GM10266 (cell line): ENCODE measurements around the gene ABHD17A.

Experiments used
- DNase-seq: peaks from one replicate; pipeline ENCODE4 v3.0.0; 2012; ENCODE audit errors: extremely low spot score
- CTCF ChIP-seq: IDR thresholded peaks from 2 replicates; pipeline ENCODE4 v1.5.1; 2012; ENCODE audit warnings: mild to moderate bottlenecking, low read depth; ENCODE audit not compliant: control insufficient read depth, insufficient read depth; ENCODE audit errors: missing control alignments

ABHD17A gene

GRCh38 chr19:1847684-1848398 lies 37.5 kb downstream of the ABHD17A start:
- TF ChIP-seq CTCF: no peak
- peak; percentile 54 for DNase-seq

- no peak for TF ChIP-seq CTCF
- no peak for DNase-seq
Observed at GRCh38 chr19:1847348-1847683, 38.0 kb downstream of the ABHD17A start.

GRCh38 chr19:1846517-1847204 lies 38.6 kb downstream of the ABHD17A start:
- no peak for DNase-seq
- no peak for TF ChIP-seq CTCF

- no peak for TF ChIP-seq CTCF
- no peak for DNase-seq
Observed at GRCh38 chr19:1845642-1846041, 39.7 kb downstream of the ABHD17A start.

- DNase-seq: no peak
- TF ChIP-seq CTCF: no peak
Observed at GRCh38 chr19:1845125-1845515, 40.2 kb downstream of the ABHD17A start.

- TF ChIP-seq CTCF: no peak
Observed at GRCh38 chr19:1844513-1845124, 40.7 kb downstream of the ABHD17A start.

More at GRCh38 chr19:1844513-1845124, 40.7 kb downstream of the ABHD17A start:
- DNase-seq: no peak
